HG03280 (cell line): ENCODE measurements around the gene ADGRA1.

Source experiments
- ATAC-seq: cut with Tn5 transposase; IDR thresholded peaks from one replicate; pipeline ENCODE4 v1.9.1; 2021; ENCODE audit warnings: mild to moderate bottlenecking, moderate library complexity; ENCODE audit not compliant: unreplicated experiment

ADGRA1 gene

DNA sequence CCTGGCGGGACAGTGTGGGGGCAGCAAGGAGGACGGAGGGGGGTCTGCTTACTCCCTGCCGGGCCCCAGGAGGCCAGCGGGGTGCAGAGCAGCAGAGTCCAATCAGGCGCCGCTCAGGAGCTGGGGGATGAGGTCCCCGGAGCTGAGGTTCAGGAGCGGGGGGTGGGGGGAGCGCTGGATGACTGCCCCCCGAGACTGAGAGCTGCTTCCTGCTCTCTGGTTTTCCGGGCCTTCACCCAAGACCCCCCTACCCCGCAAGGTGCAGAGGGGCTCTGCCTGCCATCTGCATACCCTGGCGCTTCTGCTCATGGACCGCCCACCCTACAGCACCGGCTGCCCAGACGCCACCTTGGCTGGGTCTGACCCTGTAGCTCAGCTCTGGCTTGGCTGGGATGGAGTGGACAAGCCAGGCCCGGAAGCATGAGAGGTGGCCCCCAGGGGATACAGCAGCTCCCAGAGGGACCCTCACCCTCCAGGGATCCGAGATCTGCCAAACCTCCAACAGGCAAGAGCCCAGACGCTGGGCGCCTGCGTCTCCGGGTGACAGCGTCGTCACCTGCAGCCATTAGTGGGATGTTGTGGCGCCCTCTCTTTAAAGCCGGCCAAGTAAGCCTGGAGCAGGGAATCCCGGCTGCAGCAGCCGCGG is 73.2 kb downstream of the ADGRA1 start:
- no peak for ATAC-seq

GRCh38 chr10:133161486-133162109 is 73.9 kb downstream of the ADGRA1 start:
- ATAC-seq, result no peak

- no peak for ATAC-seq
These were observed 74.6 kb downstream of the ADGRA1 start for GRCh38 chr10:133162178-133162909.

GRCh38 chr10:133162910-133163856 is 75.5 kb downstream of the ADGRA1 start:
- no peak for ATAC-seq

GRCh38 chr10:133163889-133164815 is 76.4 kb downstream of the ADGRA1 start:
- no peak for ATAC-seq

DNA sequence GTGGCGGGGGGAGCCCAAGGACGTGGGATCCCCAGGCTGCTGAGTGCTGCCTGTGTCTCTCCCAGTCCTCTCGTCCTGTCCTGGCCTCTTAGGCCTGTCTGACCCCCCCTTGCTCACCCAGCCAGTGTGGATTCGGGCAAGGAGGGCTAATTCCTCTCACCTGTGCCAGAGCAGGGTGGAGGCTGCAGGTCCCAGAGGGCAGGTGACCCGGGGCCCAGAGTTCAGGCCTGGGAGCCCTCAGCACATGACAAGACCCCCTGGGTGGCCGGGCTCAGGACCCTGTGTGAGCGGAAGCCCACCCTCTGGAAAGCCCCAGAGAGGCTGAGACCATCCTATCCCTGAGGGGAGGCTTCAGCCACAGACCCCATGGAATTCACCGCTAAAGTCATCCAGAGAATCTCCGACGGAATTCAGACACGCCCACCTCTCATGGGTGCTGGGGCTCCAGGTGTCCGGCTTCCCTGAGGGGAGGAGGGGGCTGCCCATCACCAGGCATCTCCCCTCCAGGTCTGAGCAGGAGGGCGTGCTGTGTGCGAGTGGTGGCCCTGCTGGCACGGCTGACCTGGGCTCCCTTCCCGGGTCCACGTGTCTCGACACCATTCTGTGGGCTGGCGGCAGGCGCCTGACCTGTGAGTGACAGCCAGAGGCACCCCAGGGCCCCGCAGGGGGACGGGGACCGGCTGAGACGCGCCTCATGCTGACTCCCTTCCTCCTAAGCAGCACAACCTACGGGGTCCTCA is 77.3 kb downstream of the ADGRA1 start:
- no peak for ATAC-seq

GRCh38 chr10:133165556-133166503 is 78.1 kb downstream of the ADGRA1 start:
- ATAC-seq, result no peak

DNA sequence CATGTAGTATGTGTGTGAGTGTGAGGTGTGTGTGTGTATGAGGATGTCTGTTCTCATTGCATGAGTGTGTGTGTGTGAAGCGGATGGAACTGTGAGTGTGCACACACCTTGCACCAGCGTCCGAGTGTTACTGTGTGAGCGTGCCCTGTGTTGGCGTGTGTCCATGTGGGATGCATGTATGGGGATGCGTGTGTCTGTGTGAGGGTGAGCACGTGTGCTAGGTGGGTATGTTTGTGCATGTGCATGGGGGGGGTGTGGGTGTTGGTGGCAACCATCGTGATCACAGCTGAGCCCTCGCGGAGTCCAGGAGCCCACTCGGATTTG is 78.7 kb downstream of the ADGRA1 start:
- no peak for ATAC-seq

- no peak for ATAC-seq
These were observed 79.3 kb downstream of the ADGRA1 start for GRCh38 chr10:133166828-133167692.

GRCh38 chr10:133167693-133168616 is 80.2 kb downstream of the ADGRA1 start:
- no peak for ATAC-seq

DNA sequence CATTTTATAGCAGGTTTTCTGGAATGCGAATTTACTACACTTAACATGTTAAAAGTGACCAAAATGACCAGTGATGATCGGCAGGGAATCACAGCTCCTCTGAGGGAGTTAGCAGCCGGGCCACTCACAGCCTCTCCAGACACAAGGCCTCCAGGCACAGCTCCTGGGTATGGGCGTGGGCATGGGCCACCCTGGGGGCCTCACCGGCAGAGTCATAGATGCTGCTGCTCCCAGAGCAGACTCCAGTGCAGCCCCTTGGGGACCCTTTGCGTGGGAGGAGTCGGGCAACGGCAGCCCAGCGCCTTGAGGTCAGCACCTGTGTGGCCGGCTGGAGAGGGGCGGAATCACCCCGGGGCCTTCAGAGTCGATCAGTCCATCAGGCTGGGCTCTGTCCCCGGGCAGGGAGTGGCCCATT is 80.9 kb downstream of the ADGRA1 start:
- ATAC-seq, result no peak

DNA sequence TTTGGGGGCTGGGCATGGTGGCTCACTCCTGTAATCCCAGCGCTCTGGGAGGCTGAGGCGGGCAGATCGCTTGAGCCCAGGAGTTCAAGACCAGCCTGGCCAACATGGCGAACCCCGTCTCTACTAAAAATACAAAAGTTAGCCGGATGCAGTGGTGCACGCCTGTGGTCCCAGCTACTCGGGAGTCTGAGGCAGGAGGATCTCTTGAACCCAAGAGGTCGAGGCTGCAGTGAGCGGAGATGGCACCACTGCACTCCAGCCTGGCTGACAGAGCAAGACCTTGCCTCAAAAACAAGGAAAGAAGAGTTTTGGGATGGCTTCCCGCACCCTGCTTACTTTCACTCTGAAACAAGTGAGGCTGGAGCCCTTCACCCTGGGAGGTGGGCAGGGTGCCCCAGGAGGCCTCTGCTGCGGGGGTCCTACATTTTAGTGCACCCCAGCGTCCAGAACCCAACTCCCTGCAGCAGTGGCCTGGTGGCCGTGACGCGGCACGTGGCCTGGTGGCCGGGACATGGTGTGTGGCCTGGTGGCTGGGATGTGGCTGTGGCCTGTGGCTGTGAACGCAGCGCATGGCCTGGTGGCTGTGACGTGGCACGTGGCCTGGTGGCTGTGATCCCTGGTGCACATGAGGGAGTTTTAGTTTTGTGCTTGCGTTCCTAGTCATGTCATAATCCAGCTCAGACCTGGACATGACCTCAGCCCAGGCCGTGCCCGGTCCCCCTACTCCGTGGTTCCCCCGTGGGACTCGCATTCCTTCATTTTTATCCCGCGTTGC is 81.6 kb downstream of the ADGRA1 start:
- no peak for ATAC-seq

DNA sequence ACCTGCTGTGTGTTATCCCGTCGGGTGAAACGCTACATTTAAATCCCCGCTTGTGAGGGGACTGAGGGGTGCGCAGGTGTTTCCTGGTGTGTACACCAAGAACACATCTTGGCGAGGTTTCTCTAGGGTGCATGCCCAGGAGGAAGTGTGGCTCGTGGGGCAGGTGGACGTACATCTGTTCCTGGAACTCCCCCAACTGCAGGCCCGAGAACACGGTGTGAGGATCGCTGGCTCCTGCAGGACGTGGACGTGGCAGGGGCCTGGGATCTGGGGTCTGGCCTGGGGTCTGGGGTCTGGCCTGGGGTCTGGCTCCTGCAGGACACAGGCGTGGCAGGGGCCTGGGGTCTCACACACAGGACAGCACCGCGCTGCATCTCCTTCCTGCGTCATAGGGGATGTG is 82.4 kb downstream of the ADGRA1 start:
- ATAC-seq, result no peak

DNA sequence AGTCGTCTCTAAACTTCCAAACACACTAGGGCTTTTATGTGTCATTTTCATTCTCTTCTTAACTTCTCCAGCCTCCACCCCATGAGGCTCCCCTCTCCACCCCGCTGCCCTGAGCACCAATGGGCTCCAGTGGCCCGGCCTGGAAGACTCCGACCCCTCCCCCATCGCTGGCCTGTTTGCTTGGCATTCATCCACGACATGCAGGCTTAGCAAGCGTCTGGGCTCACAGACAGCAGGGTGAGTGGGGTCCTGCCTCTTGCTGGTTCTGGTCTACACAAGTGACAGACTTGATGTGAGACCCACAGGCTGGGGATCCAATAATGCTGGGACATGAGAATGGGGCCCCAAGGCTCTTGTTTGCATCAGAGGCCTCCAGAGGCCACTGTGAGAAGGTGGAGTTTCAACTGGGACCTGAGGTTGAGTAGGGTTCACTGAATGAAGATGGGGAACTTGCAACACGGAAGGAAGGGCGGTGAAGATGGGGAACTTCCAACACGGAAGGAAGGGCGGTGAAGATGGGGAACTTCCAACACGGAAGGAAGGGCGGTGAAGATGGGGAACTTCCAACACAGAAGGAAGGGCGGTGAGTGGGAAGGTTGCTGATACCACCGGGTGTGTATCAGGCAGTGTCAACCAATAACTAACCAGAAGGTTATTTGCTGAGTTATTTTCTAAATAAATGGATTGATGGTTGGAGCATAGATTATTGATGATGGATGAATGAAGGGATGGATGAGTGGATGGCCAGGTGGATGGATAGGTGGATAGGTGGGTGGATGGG is 86.3 kb downstream of the ADGRA1 start:
- ATAC-seq, result no peak
